ENCODE measurements around the gene RHBDD2. TPM values are rescaled to one million over a fixed set of nuclear protein-coding genes. Genes with fewer than 3 reads are reported as not detected.

Gene RHBDD2
- total and polyA plus RNA-seq, 9 of the 15 experiments (the other 6 are each of a cell fraction or from before 2014, with no cell fraction given) = 3.3 to 36.7 (median 17.9) TPM

- no peak for TF ChIP-seq USF2 (CRISPR knock-in tag; IDR thresholded peaks at IDR 0.05)
- peak; percentile 28; the same call in 1 of the 2 replicates for TF ChIP-seq GMEB1 (CRISPR knock-in tag; IDR thresholded peaks at IDR 0.05)
- no peak for TF ChIP-seq ZNF124 (CRISPR knock-in tag; IDR thresholded peaks at IDR 0.05)
- no peak for TF ChIP-seq KHSRP (IDR thresholded peaks at IDR 0.05)
- TF ChIP-seq BRCA1 (IDR thresholded peaks at IDR 0.05) = no peak
- TF ChIP-seq BRCA1 (CRISPR knock-in tag; IDR thresholded peaks at IDR 0.05) = no peak
- TF ChIP-seq ZSCAN29 (IDR thresholded peaks at IDR 0.05) = 0 out of 2 replicates have a peak, but pooled peaks have one; percentile 18
- no peak for TF ChIP-seq MBD1 (CRISPR knock-in tag; IDR thresholded peaks at IDR 0.05)
- 0 out of 2 replicates have a peak, but pooled peaks have one; percentile 40 for TF ChIP-seq PREB (CRISPR knock-in tag; IDR thresholded peaks at IDR 0.05)
- no peak for TF ChIP-seq NCOA2 (IDR thresholded peaks at IDR 0.05; ENCODE audit: partially characterized antibody in 2 of 2)
- TF ChIP-seq ZC3H8 (IDR thresholded peaks at IDR 0.05) = no peak
- peak; percentile 56; the same call in 1 of the 2 replicates for TF ChIP-seq RUNX1 (IDR thresholded peaks at IDR 0.05; ENCODE audit: low read depth)
- 0 out of 2 replicates have a peak, but pooled peaks have one; percentile 29 for TF ChIP-seq CREB3L1 (IDR thresholded peaks at IDR 0.05; ENCODE audit: borderline replicate concordance, low read depth)
- no peak for TF ChIP-seq NR0B1 (IDR thresholded peaks at IDR 0.05; ENCODE audit: partially characterized antibody)
- TF ChIP-seq TOE1 (IDR thresholded peaks at IDR 0.05; ENCODE audit: borderline replicate concordance) = no peak; the same call in none of the 2 replicates
- TF ChIP-seq TOE1 (CRISPR knock-in tag; IDR thresholded peaks at IDR 0.05; ENCODE audit: borderline replicate concordance, low read depth) = peak; percentile 87; the same call in 1 of the 2 replicates
- TF ChIP-seq NBN (IDR thresholded peaks at IDR 0.05; ENCODE audit: low read depth) = no peak
These were observed at the start of gene RHBDD2 (continued) for GRCh38 chr7:75878769-75879611.

Measured in K562 (cell line).